NCI-H69 (cell line): ENCODE measurements around the gene SAPCD2.
A peak's percentile ranks its signal among the peaks of the same experiment; 100 is the strongest.

Experiments
- DNase-seq: peaks from one replicate; lab custom pipeline; 2025; lab: John Stamatoyannopoulos, UW

SAPCD2 gene

DNA sequence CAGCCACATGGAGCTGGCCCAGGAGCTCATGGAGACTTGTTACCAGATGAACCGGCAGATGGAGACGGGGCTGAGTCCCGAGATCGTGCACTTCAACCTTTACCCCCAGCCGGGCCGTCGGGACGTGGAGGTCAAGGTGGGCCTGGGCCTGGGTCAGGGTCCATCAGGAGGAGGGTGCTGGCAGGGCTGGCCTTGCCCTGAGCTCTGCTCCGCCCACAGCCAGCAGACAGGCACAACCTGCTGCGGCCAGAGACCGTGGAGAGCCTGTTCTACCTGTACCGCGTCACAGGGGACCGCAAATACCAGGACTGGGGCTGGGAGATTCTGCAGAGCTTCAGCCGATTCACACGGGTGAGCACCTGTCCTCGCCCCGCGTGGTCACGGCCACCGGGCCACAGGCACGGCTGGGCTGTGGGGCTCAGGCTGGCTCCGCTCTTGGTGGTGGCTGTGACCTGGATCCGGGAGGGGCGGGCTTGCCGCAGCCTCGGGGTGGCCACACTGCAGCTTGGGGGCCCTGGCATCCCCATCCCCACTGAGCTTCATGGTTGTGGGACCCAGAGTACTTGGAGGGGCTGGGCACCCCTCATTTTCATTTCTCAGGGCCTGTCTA lies 37.1 kb upstream of the SAPCD2 start:
- no peak for DNase-seq

DNA sequence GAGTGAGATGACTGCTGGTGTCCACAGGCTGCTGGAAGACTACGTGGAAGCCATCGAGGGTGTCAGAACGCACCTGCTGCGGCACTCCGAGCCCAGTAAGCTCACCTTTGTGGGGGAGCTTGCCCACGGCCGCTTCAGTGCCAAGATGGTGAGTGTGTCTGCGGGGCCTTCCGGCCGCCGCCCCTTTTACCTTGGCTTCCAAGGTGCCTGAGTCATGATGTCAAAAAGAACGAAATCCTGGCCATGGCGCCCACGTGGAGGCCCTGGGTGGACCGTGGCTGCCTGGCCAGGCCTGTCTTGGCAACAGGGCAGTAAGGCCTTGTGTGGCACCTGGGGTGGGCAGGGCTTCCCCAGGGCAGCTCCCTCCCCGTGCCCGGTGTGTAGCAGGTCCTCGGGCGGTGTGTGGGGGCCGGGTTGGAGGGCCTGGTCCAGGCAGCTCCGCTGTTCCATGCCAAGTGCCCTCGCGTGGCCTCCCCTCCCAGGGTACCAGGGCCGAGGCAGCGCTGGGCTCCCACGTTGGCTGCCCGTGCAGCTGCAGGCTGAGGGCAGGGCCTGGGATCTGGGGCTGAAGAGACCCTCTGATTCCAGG lies 36.4 kb upstream of the SAPCD2 start:
- DNase-seq, result no peak

DNA sequence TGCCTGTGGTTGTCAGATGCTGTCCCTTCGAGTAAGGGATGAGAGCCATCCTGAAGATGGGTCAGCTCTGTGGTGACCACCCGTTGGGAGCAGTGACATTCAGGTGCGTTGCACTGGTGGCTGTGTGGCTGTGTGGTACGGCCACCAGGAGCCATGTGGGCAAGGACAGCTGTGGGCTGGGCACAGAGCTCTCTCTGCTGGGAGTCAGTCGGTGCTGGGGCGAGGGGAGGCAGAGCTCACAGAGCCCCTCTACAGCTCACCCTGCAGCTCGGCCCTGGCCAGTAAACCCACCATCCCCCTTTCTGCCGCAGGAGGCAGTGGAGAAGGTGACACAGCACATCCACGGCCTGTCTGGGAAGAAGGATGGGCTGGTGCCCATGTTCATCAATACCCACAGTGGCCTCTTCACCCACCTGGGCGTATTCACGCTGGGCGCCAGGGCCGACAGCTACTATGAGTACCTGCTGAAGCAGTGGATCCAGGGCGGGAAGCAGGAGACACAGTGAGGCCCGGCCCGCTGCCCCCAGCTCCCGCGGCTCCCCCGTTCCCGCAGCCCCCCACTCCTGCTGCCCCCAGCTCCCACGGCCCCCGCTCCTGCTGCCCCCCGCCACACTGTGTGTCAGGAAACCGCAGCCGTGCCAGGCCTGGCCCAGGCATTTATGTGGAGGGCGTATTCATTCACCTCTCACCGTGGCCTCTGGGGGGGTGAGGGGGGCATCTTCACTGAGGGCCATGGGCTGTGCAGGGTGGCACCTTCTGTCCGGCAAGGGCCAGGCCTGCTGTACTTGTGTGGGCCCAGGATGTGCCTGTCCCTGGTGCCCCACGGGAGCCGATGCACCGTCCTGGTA lies 35.7 kb upstream of the SAPCD2 start:
- no peak for DNase-seq

DNA sequence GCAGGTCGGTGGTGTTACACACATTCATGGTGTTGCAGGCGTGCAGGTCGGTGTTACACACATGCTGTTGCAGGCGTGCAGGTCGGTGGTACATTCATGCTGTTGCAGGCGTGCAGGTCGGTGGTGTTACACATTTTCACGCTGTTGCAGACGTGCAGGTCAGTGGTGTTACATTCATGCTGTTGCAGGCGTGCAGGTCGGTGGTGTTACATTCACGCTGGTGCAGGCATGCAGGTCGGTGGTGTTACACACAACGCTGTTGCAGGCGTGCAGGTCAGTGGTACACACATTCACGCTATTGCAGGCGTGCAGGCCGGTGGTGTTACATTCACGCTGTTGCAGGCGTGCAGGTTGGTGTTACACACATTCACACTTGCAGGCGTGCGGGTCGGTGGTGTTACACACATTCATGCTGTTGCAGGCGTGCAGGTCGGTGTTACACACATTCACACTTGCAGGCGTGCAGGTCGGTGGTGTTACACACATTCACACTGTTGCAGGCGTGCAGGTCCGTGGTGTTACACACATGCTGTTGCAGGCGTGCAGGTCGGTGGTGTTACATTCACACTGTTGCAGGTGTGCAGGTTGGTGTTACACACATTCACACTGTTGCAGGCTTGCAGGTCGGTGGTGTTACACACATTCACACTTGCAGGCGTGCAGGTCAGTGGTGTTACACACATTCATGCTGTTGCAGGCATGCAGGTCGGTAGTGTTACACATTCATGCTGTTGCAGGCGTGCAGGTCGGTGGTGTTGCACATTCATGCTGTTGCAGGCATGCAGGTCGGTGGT lies 33.0 kb upstream of the SAPCD2 start:
- DNase-seq, result no peak

DNA sequence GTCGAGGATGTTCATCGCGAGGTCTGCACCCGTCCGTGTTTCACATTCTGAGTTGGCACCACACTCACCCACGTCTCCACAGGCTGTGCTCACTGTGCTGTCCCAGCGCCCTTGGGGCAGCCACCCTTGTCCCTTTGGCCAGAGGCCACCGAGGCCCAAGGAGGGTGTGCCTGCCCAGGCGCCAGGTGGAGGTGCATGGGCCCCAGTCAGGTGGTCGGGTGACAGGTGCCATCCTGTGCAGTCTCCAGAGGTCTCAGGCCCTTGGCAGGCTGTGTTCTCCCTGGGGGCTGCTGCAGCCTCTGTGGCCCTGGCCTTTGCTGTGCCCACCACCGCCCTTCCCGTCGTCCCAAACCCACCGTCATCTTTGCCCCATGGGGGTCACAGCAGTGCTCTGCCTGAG lies 28.9 kb upstream of the SAPCD2 start:
- no peak for DNase-seq

DNA sequence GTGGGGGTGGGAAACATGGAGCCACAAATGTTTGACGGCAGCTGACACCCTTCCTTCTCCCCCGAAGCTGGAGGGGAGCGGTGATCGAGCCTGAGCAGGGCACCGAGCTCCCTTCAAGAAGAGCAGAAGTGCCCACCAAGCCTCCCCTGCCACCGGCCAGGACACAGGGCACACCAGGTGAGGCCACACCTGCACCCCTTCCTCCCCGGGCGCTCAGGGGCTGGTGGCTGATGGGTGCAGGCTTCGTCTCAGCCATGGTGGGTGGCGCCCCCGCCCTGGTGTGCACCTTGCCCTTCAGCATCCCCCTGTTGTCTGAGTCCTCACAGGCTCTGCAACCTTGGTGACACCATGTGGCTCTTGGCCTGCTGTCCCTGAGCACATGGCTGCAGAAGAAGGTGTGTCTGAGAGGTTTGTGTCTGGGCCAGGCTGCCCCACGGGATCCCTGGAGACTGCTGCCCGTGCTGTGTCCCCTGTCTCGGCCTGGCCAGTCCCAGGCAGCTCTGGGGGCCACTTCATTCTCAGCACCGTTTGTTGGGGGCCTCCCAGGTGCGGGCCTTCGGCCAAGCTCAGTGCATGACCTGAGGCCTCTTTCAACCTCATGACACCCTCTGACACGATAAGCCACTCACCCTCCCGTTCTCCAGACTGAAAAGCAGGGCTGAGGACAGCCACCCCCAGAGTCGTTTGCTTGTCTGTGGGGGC lies 27.6 kb upstream of the SAPCD2 start:
- DNase-seq, result no peak

DNA sequence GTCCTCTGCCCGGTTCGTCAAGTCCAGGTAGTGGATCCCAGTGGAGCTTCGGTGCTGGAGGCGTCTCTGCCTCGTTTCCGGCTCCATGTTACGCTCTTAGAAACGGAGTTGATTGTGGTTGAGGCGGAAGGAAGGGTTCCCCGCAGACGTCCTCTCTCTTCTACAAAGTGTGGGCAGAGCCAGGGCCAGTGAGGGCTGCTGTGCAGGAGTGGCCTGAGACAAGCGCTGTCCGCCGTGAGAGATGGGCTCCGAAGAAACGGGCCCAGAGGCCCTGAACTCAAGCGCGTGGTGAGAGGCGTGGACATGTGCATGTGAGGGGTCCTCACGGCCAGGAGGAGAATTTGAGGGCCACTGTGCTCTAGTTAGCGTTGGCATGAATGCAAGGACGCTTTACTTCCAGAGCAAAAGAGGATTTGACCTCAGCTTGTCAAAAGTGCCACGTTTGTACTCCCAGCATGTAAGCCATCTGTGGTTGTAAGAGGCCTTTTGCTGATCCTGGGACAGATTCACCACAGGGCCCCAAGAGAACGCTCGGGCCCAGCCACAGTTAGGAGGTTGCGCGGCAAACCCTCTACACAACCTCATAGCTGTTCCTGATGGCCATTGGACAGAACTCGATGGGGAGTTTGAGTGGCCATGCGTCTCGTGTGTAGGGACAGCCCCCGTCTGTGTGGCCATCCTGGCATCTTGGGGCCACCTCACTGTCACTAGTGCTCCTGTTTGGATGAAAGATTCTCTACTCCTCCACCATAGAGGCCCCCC lies 26.6 kb upstream of the SAPCD2 start:
- no peak for DNase-seq

DNA sequence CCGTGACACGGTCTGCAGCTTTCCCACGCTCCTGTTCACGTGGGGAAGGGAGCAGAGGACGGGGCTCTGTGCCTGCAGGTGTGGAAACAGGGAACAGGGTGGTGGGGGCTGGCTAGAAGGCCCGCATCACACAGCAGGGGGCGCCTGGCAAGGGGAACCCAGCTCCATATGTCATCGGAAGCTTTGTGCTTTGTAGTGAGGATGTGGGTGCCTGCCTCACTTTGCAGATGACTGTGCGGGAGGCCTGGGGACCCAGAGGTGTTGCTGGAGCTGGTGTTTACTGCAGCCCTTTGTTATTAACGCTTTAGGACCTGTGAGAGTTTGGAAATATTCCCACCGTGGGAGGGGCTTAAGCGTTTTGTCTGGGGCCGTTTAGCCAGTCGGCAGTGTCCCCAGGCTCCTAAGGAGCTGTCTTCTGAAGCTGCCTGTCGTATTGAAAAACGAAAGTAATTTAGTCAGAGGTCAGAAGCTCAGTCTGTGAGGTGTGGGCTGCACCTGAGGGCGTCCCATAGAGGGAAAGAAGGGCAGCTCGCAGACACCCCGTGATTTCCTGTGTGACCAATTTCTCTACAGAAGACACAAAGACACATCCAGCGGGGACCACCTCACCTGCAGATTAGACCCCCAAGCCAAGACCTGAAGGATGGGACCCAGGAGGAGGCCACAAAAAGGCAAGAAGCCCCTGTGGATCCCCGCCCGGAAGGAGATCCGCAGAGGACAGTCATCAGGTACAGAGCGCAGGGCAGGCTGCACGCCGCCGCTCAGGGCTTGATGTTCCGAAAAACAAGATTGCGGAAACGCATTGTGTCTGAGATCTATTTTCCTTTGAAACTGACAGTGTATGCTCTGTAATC lies 25.5 kb upstream of the SAPCD2 start:
- no peak for DNase-seq

DNA sequence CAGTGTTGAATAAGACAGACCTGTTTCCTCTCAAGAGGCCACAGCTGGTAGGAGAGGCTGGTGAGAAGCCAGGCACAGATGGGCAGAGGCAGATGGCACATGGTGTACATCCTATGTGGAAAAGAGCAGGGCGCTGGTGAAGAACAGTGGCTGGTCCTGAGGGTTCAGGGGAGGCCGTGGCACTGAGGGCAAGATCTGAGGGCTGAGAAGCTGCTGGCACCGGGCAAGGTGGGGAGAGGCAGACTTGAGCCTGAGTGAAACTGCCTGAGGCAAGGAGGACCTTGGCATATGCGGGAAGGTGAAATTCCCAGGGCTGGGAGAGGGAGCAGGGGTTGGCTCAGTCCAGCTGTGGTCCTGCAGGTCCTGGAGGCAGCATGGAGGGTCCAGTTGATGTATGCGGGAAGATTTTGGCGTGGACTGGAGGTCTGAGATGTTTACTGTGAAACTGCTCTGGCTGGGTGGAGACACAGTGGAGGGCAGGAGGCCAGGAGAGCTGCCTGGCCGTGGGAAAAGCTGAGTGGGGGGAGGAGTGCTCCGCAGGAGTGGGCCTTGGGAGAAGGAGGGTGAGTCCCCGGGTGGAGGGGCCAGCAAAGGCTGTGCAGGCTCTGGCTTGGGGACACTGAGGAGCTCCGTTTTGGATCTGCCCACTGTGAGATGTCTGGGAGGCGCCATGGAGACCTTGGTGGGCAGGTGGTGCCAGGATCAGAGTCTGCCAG lies 19.0 kb upstream of the SAPCD2 start:
- DNase-seq, result peak; percentile 44

DNA sequence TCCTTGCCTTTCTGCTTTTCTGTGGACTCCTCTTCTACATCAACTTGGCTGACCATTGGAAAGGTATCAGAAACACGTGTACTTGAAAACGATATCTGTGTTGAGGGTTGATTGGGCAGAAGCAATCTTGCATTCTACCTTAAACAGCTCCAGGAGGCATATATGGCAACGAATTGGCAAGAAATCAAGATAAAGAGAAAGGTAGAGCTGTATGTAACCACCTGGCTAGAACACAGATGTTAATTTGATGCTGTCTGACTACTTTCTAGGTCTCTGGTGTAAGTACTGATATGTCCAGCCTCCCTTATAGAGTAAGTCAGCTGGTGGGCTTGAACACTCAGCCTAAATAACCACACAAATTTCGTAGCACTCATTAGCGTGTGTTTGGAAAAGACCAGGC lies 17.8 kb upstream of the SAPCD2 start:
- peak; percentile 53 for DNase-seq

DNA sequence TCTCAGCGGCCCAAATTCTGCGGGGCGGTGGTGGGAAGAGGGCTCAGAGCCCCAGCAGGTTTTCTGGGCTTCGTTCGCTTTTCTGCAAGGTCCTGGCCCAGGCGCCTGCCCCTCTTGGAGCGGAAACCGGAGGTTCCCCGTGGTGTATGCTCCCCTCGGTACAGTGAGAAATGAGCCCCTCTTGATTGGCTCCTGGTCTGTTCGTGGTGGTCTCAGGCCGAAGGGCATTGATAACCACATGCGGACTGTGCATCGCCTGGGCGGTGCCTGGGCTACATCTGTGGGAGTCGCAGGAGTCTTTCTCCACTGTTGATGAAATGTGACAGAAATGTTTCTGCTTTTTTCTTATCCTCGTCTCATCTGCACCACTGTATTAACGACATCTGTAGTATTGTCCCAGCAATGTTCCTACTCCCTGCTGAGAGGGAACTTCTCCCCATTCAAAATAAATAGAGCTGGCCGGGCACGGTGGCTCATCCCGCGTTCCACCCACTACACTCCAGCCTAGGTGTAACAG lies 17.1 kb upstream of the SAPCD2 start:
- no peak for DNase-seq

DNA sequence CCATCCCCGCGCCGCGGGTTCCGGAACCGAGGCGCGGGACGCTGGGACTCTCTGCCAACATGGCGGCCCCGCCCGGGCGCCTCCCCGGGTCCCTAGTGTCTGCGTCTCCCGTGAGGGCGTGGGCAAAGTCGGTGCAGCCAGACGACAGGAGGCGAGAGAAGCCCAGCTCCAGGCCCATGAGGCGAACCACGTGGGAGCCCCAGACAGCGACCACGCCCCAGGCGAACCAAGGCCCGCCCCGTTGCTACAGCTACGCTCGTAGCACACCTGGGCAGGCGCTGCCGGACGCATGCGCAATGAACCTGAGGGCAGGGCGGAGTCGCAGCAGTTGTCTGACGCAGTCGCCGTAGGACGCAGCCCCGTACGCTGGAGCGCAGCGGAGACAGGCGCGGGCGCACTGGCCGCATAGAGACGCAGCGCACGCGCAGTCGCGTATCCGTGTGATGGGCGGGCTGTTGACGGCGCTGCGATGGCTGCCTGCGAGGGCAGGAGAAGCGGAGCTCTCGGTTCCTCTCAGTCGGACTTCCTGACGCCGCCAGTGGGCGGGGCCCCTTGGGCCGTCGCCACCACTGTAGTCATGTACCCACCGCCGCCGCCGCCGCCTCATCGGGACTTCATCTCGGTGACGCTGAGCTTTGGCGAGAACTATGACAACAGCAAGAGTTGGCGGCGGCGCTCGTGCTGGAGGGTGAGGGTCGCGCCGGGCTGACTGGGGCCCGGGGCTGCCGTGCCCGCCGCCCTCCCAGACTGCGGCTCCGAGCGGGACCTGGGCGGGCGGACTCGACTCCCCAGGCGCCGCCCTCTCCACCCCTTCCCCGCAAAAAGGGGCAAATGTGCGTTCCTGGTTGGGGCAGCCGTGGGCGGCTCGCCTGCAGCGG lies 16.4 kb upstream of the SAPCD2 start, which contains the start of gene MAN1B1:
MAN1B1 (plus strand) TSS at position 455 of the 878 bp plus-strand sequence; CDS start at position 470, 15 bp downstream.
- DNase-seq, result peak; percentile 100

DNA sequence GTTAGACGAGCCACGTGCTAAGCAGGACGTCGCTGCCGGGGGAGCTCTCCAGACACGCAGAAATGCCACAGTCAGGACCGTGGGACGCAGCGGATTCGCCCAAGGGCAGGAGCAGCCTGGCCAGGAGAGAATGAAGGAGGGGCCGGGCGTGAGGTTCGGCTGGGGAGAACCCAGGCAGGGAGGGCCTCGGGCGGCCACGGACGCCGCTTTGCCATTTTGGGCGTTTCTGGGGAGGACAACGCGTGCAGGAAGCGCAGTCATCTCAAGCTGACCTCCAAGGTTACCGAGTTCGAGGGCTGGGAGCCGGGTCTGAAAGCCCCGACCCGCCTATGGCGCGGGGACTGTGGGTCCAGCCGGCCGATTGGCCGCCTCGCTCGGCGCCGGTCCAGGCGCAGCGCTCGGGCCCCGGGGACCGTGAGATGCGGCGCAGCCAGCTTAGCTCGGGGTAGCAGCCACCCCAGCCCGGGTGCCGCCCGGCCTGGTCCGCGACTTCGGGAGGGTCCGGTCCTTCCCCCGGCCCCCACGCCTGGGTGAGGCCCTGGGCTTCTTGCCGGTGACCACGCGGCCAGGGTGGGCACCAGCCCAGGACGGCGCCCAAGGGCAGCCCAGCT lies 15.7 kb upstream of the SAPCD2 start:
- peak; percentile 51 for DNase-seq

DNA sequence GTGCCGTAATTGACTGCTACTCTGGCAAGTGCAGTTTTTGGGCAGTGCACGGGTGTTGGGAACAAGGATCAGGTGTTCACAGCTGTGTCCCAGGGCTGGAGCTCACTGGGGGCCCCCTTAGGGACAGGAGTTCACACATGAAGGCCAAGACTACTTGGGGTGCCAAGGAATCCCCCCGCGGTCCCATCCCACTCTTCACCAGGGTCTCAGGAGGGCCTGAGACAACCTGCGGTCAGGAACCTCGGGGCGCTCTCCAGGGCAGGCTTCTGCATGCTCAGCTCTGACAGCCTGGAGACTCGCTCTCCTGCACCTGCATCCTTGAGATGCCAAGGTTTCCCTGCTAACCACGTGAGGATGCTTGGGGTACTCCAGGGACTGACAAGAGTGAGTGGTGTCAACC lies 14.2 kb upstream of the SAPCD2 start:
- no peak for DNase-seq

DNA sequence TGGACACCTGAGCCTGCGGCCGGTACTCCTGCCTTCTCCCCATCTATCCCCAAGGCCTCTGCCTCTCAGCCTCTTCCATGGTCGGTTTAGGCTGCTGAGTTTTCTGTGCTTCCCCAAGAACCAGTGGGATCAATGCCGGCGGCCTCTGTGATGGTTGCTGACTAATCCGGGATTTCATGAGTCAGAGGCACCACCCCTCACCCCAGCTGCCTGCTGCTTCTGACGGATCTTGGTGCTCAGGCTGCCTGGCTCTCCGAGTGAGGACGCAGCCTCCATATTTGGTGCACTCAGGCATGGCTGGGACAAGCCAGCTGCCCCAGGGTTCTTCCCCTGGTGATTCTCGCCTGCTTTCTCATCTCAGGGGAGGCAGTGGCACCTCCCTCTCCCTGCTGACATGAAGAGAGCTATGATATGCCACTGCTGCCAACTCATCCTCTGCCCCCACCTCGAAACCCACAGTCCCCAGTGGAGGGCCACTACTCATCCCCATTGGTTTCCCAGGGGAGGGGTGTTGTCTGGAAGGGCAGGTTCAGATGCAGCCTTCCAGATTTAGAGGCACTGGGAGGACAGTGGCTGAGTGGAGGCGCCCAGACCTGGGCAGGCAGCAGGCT lies 13.1 kb upstream of the SAPCD2 start:
- DNase-seq, result no peak

DNA sequence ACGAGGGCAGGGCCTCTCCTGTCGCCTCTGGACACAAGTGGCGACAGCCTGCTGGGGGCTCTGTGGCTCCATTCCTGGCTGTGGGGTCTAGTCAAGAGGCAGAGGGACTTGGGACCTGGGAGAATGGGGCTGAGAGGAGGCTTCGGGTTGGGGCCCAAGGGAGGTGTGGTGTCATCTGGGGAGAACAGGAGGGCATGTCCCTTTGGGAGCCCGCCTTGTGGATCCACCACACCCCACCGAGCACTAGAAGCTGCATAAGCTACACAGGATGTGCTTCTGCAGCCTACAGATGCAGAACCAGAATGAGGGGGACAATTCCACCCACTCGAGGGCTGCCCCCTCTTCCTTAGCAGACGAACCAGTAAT lies 12.6 kb upstream of the SAPCD2 start:
- no peak for DNase-seq

DNA sequence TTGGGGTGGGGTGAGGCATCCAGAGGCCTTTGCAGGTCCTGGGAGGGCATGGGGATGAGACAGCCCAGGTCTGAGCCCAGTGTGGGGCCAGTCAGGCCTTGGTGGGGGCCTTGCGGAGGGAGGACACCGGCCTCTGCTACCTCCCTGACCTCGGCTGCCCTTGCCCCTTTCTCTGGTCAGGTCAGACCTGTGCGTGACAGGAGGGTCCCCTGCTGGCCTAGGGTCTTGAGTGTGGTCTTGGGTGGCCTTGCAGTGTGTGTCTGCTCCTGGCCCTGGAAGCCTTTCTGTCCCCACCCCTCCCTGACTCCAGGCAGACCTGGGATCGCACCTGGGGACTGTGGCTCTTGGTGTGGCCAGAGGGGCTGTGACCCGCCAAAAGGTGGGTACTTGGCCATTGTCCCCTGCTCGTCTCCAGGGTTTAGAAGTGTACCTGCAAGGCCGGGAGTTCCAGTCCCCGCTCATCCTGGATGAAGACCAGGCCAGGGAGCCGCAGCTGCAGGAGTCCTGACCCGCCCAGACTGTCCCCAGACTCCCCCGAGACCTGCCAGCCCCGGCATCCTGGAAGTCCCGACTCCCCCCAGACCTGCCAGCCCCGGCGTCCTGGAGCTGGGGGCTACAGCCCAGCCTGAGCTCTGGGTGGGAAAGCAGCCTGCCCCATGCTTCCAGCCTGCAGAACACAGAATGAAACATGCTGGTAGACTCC lies 12.0 kb upstream of the SAPCD2 start:
- no peak for DNase-seq
